GM21423 (cell line): ENCODE results near the gene HOXB7.

ENCODE experiments used
- ATAC-seq: cut with Tn5 transposase; IDR thresholded peaks from one replicate; pipeline ENCODE4 v1.9.1; 2021; ENCODE audit warnings: mild to moderate bottlenecking, moderate library complexity; ENCODE audit not compliant: unreplicated experiment

The HOXB7 gene

DNA sequence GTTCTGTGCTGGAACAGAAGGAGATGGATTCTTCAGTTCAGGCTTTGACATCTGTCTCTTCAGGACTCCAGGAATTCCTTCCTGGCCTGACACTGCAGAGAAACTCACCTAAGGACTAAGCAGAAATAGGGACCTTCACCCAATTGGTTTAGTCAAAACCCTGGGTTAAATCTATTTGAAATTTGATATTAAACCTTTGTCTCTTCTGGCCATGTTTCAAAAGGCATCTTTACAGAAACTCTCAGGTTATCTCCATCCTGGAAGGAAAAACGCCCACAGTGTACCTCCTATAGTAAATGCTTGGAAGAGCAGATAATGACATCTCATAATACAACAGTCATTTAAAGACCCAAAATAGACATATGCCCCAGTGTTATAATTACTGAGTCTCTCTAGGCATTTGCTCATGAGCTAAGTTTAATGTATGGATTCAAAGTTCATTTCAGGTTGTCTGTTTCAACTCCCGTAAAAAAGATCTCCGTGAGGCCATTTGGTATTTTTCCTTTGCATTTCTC, 27.1 kb downstream of the HOXB7 start:
- no peak for ATAC-seq

DNA sequence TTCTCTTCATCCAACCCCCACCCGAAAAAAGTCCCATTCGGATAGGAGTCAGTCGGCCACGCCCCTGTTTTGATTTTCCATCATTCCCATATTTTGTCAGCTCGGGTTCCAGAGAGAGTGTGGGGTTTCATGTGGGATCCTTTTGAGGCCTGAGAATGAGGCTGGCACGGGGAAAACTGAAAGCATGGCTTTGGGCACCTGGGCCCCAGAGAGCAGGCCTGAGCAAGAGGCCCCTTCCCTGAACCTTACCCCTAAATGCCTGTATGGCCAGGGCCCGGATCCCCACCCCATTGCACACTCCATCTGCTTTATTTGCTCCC, 28.1 kb downstream of the HOXB7 start:
- ATAC-seq: no peak

DNA sequence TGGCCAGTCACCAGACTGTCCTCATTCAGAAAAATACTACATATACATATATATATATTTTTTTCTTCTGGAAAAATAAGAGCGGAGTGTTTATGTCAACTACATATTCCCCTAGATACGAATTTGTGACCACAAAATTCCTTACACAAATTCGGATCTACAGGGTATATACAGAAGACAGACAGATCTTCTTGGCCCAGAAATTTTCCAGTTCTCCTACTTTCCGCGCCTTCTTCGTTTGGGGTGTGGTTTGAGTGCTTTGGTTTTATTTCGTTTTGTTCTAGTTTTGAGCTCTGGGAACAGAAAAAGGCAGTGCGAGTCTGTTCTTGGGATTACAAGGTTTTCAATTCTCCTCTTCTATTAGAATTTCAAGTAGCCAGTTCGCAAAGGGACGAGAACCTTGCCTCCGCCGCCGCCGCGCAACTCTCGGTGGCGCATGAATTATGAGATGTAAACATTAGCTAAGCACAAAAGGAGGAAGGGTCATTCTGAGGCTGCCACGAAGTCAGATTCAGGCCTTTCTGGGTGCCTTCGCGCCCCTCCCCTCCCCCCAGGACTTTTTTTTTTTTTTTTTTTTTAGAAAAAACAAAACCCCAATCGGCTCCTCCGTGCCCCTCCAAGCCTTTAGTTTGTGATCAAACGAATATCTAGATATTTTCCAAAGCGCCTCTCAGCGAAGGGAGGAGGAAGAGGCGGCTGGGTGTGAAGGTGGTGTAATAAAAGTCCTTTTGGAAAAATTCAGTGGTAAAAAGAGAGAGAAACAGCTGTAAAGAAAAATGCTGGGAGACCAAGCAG, 30.9 kb downstream of the HOXB7 start:
- ATAC-seq: no peak

DNA sequence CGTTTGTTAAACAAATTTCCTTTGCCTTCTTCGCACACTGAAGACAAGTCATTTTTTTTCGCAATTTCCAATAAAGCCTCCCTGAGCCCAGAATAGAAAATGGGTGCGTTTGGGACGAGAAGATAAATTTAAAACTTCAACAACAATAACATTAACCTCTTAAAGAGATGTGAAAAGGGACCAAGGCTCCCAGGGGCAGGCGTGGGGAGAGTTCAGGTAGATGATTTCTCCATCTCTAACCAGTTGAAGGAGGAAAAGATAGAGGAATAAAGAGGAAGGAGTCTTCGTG, 31.4 kb downstream of the HOXB7 start:
- no peak for ATAC-seq

DNA sequence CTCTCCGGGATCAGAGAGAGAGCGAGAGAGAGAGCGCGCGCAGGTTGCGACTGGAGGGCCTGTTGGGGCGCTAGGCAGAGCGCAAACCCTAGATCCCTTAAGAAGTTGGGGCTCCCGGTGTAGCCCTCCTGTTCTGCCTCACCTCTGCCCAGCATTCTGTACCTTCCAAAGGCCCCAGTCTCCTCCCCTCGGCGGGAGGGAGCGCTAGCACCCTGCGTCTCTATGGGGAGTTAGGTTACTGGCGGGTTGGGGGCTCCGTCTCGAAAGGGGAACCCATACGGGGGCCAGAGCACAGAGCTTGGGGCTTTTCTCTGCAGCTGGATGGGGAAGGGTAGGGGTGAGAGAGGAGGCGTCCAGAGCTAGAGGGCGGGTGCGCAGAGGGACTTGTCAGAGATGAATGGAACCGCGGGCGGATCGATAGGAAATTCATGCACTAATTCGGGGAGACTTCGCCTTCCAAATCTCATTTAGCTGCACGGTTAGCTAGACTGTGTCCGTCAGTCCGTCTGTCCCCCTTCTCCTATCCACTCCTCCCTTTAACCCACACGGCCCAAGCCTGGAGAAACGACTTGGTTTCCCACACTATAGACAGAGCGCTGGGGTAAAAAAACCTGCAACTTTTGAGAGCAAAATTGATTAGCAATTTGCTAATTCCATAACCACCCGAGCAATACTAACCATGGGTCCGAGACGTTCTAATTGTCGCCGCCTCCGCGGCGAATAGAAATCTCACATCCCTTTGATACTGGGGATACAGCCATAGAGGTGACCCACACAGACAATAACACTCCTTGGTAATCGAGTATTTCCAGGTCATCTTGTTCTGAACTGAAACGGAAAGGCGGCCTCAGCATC, 32.0 kb downstream of the HOXB7 start:
- ATAC-seq: no peak

DNA sequence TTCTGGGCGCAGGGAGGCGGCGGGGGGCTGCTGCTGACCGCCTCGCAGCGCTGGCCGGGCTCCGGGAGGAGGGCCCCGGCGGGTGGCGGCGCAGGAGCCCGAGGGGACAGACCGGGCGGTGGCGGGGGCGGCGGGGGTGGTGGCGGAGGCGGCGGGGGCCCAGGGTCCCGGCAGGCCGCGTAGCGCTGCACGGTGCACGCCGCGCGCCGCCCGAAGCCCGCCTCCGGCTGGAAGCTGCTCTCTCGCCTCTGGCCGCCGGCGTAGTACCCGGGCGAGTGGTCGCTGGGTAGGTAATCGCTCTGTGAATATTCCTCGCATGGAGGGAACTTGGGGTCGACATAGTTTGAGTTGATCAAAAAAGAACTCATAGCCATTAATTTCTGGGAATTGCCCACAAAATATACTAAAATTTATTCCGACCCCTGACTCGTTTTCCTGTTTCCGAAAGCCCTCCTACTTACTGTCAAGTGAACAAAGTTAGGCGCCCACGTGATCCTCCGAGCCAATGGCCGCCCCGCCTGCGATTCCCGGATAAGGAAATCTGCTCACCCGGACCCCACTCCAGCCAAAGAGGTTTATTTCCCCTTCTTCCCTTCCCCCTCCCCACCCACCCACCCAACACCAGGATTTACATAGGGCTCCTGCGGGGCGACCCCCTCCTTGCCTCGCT, 32.7 kb downstream of the HOXB7 start, which contains the start of gene HOXB4:
TSS of gene HOXB4 (minus strand) at position 405 of the 670 bp plus-strand sequence. CDS start at position 374, 31 bp downstream.
- ATAC-seq: no peak

DNA sequence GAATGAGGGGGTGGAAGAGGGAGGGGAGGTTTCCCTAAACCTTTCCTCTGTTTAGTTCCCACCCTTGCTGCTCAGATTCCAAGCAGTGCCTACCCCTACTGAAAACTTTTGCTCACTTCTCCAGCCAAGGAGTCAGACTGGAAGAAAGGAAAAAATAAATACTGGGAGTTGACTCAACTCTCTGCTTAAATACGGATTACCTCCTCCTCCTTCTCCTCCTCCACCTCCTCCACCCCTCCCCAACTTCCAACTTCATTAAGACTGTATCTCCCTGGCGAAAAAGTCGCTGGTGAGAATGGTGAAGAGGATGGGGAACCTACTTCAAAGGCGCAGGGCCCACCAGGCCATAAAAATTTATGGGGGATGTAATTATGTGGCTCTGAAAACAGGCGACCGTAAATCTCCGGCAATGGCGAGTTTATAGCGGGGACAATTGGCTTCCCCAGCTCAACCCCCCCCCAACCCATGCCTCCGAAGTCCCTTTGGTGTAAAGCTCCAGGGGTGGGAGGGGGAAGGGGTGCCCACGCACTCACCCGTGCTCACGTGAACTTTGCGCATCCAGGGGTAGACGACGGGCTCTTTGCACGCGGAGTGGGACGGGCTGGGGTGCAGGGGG, 33.4 kb downstream of the HOXB7 start:
- no peak for ATAC-seq

DNA sequence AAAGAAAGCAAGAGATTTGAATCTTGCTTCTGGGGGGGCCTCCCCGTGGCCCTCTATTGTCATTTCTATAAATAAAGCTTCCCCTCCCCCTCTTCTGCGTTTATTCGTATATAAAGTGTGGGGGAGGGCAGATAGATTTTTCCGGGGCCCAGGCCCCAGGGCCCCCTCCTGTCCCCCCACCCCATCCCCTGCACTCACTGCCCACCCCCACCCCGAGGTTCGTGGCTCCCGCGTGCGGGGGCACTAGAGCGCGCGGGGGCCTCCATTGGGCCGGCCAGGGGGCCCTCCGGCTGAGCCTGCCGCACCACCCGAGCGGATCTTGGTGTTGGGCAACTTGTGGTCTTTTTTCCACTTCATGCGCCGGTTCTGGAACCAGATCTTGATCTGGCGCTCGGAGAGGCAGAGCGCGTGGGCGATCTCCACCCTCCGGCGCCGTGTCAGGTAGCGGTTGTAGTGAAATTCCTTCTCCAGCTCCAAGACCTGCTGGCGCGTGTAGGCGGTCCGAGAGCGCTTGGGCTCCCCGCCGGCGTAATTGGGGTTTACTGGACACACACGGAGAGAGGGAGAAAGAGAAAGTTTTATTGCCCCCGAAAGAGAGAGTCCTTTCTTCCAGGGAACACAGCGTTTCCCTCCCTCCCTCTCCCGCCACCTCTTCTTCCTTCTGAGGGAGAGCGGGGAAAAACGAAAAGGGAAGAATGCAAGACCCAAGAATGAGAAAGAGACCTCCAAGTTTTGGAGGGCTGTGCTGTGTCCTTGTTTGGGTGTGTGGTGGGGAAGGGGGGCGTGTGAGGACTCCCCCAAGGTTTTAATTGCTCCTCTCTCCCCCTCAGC, 34.1 kb downstream of the HOXB7 start:
- ATAC-seq: no peak

DNA sequence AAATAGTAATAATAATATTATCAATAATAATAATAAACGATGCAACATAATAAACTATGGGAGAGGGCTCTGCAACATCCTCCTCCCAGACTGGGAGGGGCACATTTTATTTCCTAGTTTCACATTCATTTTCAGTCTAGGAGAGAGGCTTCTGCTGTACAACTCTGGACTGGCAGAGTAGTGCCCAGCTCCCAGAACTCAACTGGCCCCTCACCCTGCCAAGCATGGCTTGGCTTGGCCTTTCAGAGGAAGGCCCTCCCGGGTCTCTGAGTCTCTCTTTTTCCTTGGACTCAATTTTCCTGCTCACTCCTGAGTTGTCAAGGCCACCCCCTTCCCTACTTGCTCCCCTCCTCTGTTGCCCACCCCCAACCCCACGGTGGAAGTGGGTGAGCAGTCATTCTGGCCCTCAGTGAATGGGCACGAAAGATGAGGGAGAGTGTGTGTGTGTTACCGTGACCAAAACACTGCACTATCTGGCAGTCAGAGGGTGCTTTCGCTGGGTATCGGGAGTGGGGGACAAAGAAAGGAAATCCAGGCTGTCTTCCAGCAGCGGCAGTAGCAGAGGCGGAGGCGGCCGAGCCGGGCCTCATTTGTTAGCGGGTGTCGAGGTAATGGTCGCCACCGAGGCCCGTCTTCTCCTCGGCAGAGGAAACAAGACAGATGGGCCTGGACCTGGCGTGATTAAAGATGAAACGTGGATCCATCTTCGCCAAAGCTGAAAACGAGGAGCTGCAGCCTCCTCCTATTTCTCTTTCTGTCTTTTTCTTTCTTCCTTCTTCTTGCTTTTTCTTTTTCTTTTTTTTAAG, 34.9 kb downstream of the HOXB7 start:
- ATAC-seq: no peak

DNA sequence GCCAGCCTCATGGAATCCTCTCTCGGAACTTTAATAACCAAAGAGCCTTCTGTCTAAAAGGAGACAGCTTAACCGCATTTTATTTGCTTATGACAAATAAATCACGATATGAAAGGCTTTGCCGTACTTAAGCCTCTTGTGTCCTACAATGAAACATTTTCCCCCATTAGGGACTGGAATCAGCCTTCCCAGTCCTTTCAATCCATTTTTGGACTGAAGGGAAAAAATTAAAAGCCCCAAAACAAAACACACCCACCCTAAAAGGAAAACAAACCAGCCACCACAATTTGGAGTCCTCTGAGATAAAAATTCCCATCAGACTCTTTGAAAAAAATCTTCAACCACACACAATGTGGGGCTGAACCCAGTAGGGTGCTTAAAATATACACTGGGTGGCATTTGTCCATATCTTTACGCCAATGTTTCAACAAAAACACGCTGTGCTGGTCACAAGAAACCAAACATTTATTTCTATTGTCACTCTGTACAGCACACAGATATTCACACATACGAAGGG, 35.7 kb downstream of the HOXB7 start:
- ATAC-seq: no peak

DNA sequence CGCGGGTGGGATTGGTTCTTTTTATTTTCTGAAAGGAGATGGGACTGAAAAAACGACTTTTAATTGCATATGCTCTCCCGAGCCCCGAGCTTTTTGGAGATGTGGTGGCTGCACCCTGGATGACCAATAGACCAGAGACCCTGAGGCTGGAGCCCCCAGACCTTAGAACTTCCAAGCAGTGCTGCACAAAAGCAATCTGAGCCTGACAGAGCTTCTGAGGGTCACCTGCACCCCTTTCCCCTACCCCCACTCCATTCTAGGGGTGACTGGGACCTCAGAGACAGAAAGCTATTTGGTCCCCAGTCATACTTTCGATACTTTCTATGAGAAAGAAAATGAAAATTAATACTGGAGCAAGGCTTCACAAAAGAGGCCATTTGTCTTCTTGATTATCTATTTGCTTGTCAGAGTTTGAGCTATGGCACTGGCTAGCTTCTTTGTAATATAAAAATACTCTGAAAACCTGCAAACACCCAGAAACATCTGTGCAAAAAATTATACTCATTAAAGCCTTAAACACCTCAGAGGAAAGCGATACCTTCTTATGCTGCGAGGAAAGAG, 36.2 kb downstream of the HOXB7 start:
- ATAC-seq: no peak

DNA sequence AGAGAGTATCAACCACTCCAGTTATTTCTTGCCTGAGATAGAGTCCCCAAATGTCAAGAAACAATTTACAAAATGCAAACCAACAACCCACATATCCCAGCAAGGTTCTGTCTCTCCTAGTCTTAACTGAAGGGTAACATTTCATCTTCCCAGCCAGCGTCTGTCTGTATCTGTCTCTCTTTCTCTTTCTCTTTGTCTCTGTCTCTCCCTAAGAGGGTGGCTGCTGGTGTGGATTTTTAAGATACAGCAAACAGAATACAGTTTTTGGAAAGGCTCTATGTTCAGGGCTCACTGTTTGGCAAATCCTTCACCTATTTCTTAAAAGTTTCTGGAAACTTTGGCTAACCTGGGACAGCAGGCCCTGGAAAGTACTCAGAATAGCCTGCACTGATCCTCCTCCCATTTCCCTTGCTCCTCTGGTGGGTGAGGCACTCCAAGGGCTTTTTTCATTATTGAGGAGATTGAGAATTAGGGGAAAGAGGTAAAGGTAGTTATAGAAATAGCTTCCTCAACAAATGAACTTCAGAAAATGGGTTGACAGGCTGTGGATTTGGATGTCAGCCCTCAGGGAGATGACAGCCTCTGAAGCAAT, 38.9 kb downstream of the HOXB7 start:
- ATAC-seq: no peak

DNA sequence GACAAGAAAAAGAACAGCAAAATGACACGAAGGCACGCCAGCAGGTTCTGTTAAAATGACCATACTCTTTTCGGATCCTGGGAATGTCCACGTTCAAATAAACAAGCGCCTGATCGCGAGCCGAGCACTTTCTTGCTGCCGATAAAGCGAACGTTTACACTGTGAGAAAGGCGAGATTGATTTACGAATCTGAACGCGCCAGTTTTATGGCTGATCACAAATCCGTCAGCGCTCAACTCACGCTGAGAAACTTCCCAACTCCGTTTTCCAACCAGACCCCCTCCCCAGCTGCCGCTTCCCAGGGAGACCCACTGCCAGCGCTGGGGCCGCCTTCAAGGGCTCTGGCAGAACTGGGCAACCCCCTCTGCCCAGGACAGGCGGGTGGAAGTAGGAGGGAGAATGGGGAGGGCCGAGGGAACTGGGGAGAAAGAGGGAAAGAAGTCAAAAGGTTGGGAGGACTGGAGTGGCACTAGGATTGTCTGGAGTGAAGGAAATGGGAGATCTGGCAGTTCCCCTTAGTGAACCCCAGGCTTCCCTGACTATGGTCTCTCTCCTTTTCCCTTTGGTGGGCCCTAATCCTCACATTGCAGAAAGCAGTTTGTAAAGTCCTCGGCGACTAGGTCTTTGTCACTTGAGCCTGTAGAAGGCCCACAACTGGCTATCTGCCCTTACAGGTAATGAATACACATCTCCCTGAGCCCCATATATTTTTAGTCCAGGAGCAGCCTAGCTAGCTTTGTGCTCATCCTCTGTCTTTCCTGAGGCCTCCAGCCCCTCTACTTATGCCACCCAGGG, 39.6 kb downstream of the HOXB7 start:
- ATAC-seq: no peak

DNA sequence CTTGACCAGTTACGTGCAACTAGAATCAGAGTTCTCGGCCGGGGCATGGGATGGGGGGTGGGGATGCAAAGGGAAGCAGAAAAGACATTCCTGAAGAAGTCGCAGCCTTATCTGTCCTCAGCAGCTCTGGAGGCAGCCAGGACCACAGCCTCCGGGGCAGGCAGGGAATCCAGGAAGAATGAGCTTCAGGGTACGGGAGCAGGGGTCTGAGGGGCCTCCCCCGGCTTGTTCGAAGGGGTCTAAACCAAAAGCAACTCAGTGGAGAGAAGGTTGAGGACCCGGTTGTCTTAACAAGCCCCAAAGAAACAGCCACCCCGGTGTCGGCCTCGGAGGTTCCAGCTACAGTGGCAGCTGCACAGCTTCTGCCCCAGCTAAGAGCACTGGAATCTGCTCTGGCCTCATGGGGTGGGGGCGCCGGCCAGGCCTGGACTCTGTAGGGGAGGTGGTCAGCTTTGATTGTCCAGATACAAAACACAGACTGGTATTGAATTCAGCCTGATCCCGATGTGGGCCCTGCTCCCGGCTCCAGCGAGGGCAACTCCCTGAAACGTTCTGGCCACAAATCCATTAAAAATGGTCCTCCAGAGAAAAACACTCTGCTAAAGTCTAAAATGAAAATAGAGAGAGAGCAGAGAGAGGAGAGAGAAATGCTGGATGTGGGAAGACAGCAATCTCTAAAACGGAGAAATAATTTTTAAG, 40.3 kb downstream of the HOXB7 start:
- ATAC-seq: no peak

DNA sequence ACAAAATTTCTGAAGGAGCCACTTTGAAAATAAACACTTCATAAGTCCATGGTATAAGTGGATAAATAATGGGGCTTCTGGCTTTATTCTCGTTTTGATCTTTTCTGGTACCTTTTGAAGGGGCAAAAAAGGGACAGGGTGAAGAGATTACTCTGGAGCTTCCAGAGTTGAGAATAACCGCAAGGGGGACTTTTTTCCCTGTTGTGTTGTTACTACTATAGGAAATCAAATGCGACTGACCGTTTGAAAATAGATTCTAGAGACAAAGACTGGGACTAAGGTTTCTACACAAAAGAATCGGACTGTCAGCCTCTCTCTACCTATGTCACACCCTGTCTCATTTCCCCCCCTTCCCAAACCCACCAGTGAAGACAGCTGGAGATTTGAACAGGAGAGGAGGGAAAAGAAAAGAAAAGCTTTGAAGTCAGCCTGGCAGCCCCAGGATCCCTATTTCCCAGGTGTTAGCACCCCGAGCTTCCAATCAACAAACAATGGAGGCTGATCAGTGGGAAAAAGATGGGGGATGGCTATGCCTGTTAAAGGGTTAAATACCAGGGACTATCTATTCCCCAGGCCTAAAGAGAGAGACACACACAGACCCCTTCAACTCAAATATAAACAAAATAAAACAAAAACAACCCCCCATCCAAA, 41.0 kb downstream of the HOXB7 start:
- ATAC-seq: no peak

DNA sequence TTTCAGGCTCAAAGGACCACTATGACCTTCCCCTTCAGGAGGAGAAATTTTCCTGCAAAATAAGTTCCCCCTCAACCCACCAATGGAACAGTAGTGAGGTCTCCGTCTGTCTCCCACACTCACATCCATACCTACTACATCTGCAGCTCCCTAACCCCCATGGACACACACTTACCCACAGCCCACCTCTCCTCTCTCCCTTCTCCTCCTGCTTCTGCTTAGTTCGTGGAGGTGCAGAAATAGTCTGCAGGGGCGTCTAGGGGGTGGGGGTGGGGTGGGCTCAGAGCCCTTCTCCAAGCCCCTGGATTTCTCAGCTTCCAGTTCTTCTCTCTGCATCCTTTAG, 41.6 kb downstream of the HOXB7 start:
- ATAC-seq: no peak
